Measurements from ENCODE around the gene PIPOX.

DNA sequence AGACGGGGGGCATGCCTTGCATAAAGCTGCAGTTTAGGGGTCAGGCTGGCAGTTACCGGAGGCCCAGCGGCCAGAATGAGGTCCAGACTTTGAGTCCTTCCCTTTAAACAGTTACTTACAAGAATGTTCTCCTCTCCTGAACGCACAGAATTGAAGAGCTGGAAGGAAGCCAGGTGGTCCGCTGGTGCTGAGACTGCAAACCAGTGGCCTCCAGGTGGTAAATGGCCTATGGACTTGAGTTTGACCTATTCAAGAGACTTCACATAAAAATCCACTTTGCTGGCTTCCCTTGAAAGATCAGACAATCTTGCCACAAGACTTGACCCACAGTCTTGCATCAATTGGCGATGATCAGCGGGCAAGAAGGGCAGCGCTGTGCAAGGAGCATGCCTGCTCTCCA, 22.4 kb upstream of the PIPOX start:
- TF ChIP-seq CTCF (IDR thresholded peaks at IDR 0.05): no peak
- no peak for TF ChIP-seq POLR2A (IDR thresholded peaks at IDR 0.05)
